HG03469 (cell line): ENCODE results near the gene ARHGEF28.

Source experiments
- ATAC-seq: cut with Tn5 transposase; IDR thresholded peaks from one replicate; pipeline ENCODE4 v1.9.1; 2021; ENCODE audit warnings: mild to moderate bottlenecking, moderate library complexity, moderate number of reproducible peaks; ENCODE audit not compliant: unreplicated experiment

ARHGEF28 gene

GRCh38 chr5:73983644-73984043, 357.6 kb downstream of the ARHGEF28 start:
- no peak for ATAC-seq

DNA sequence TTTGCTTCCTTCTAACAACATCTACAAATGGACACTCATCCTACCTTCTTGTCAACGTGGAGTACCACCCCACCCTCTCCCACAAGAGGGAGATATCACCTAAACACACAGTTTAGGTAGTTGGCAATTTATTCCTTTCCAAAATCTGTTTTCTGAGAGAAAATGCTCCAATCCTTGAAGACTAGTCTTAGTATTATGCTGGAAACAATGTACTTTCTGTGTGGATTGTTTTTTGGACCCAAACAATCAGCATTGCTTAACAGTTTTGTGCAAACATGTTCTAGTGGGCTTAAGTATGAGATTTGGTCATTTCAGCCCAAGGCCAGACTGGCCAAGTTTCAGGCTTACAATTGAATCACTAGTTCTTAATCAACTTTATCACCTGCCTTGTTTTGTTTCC, 359.1 kb downstream of the ARHGEF28 start:
- ATAC-seq = no peak

- ATAC-seq = no peak
Observed at GRCh38 chr5:73986729-73987128, 360.7 kb downstream of the ARHGEF28 start.

DNA sequence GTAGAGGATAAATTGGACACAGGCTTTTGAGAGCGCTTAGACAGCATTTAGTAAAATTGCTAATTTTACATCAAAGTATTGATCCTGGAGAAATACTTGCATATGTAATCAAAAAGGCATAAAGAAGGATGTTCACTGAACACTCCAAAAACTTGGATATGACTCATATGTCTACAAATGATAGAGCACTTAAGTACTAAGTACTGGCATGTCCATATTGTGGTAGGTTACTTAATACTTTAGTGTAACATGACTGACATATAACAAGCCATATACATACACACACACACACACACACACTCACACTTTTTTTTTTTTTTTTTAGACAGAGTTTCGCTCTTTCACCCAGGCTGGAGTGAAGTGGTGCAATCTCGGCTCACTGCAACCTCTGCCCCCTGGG, 361.9 kb downstream of the ARHGEF28 start:
- no peak for ATAC-seq

DNA sequence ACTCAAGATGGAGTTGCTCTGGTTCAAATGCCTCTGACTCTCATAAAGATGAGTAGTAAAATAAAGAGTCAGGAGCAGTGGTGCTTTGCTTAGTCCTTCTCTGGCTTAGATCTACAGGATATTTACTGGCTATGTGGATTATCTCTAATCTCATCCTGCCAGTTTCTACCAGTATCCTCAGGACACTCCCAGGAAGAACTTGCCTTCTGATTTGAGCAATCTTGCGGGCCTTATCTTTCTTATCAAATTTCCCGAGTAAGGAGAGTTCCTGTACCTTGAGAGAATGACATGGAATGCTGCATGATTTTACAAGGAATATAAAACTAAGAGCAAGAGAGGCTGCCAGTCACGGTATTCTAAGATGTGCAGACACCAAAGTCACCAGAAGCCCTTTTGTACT, 364.0 kb downstream of the ARHGEF28 start:
- no peak for ATAC-seq
